Measurements from ENCODE around the gene CST4.

CST4 gene

DNA sequence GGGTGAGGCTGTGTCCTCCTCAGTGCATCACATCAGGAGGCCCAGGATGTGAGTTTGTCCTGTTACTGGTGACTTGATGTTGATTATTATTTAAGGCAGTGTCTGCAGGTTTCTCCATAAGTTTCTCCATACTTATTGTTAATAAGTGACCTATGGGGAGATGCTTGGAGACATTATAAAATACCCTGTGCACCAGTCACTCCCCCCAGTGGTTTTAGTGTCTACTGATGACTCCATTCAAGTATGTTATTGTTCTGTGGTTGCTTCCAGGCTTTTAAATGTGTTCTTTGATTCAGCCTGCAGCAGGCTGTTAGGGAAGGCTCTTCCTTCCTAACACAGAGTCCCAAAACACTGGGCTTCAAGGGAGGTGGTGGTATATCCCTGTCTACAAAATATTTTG is 36.5 kb downstream of the CST4 start:
- Histone ChIP-seq H3K36me3 (no peaks in the 10 kb centered on the region), H3K27me3 (ENCODE audit: insufficient read depth, low read depth, severe bottlenecking) (no peaks in the 10 kb centered on the region), H3K9me3 (ENCODE audit: severe bottlenecking) (no peaks in the 10 kb centered on the region), H3K27ac (no peak overlapping the region), H3K4me3 (ENCODE audit: low read depth, low read length) (no peak overlapping the region)
- TF ChIP-seq, protein P1, sequence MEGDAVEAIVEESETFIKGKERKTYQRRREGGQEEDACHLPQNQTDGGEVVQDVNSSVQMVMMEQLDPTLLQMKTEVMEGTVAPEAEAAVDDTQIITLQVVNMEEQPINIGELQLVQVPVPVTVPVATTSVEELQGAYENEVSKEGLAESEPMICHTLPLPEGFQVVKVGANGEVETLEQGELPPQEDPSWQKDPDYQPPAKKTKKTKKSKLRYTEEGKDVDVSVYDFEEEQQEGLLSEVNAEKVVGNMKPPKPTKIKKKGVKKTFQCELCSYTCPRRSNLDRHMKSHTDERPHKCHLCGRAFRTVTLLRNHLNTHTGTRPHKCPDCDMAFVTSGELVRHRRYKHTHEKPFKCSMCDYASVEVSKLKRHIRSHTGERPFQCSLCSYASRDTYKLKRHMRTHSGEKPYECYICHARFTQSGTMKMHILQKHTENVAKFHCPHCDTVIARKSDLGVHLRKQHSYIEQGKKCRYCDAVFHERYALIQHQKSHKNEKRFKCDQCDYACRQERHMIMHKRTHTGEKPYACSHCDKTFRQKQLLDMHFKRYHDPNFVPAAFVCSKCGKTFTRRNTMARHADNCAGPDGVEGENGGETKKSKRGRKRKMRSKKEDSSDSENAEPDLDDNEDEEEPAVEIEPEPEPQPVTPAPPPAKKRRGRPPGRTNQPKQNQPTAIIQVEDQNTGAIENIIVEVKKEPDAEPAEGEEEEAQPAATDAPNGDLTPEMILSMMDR (IDR thresholded peaks at IDR 0.05; ENCODE audit: low read depth, low read length): no peak
- no peak for DNase-seq

DNA sequence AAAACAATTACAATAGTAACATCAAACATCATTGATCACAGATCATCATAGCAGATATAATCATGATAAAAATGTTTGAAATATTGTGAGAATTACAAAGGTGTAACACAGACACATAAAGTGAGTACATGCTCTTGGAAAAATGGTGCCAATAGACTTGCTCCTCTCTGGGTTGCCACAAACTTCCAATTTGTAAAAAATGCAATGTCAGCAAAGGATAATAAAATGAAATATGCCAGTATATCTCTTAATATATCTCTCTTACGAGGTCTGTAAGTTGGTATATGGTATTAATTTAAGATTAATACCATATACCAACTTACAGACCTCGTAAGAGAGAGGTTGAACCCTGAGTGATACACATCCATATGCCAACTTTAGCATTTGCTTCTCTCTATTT is 37.7 kb downstream of the CST4 start:
- Histone ChIP-seq H3K9me3 (ENCODE audit: severe bottlenecking) (no peaks in the 10 kb centered on the region), H3K27me3 (ENCODE audit: insufficient read depth, low read depth, severe bottlenecking) (no peaks in the 10 kb centered on the region), H3K27ac (no peak overlapping the region), H3K4me3 (ENCODE audit: low read depth, low read length) (no peak overlapping the region), H3K36me3 (no peaks in the 10 kb centered on the region)
- DNase-seq: no peak
- TF ChIP-seq, protein P1 (IDR thresholded peaks at IDR 0.05; ENCODE audit: low read depth, low read length): no peak

DNA sequence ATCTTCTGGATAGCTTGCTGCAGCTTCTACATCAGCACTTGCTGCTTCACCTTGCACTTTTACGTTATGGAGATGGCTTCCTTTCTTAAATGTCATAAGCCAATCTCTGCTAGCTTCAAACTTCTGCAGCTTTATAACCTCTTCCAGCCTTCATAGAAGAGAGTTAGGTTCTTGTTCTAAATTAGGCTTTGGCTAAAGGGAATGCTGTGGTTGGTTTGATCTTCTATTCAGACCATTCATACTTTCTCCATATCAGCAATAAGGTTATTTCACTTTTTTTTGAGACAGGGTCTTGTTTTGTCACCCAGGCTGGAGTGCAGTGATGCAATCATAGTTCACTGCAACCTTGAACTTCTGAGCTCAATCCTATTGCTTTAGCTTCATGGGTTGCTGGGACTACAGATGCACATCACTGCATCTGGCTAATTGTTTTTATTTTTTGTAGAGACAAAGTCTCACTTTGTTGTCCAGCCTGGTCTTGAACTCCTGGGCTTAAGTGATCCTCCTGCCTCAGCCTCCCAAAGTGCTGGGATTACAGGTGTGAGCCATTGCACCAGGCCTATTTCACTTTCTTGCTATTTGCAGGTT is 38.9 kb downstream of the CST4 start:
- no peak for DNase-seq
- Histone ChIP-seq H3K27me3 (ENCODE audit: insufficient read depth, low read depth, severe bottlenecking) (no peaks in the 10 kb centered on the region), H3K9me3 (ENCODE audit: severe bottlenecking) (no peaks in the 10 kb centered on the region), H3K4me3 (ENCODE audit: low read depth, low read length) (no peak overlapping the region), H3K36me3 (no peaks in the 10 kb centered on the region), H3K27ac (no peak overlapping the region)
- TF ChIP-seq, protein P1 (IDR thresholded peaks at IDR 0.05; ENCODE audit: low read depth, low read length): no peak

DNA sequence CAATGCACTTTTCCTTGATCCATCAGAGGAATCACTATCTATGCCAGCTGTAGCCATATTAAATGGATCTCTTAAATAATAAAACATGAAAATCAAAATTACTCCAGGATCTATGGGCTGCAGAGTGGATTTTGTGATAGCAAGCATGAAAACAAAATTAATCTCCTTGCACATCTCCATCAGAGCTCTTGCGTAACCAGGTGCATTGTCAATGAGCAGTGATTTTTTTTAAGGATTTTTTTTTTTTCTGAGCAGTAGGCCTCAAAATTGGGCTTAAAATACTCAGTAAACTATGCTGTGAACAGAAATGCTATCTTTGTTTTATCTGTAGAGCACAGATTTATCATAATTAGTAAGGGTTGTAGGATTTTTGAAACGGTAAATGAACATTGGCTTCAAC is 39.6 kb downstream of the CST4 start:
- no peaks in the 10 kb centered on the region for H3K36me3 ChIP-seq
- no peaks in the 10 kb centered on the region for H3K9me3 ChIP-seq (ENCODE audit: severe bottlenecking)
- H3K4me3 ChIP-seq (ENCODE audit: low read depth, low read length): no peak overlapping the region
- no peak overlapping the region for H3K27ac ChIP-seq
- TF ChIP-seq, protein P1 (IDR thresholded peaks at IDR 0.05; ENCODE audit: low read depth, low read length): no peak
- H3K27me3 ChIP-seq (ENCODE audit: insufficient read depth, low read depth, severe bottlenecking): no peaks in the 10 kb centered on the region
- no peak for DNase-seq

DNA sequence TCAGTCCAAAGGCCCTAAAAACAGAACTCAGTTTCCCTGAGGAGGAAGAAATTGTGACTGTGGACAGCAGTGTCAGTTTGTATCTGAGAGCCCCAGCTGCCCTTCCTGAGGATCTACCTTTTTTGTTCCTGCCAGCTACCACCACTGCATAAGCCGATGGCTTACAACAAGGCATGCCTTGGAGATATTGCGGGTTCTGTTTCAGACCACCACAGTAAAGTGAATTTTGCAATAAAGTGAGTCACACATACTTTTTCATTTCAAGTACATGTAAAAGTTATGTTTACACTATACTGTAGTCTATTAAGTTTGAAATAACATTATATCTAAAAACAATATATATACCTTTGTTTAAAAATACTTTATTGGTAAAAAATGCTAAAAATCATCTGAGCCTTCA is 41.5 kb downstream of the CST4 start:
- no peaks in the 10 kb centered on the region for H3K36me3 ChIP-seq
- no peak for DNase-seq

More for the DNA sequence above, 41.5 kb downstream of the CST4 start:
- no peak overlapping the region for H3K27ac ChIP-seq
- no peak overlapping the region for H3K4me3 ChIP-seq (ENCODE audit: low read depth, low read length)
- no peaks in the 10 kb centered on the region for H3K27me3 ChIP-seq (ENCODE audit: insufficient read depth, low read depth, severe bottlenecking)
- TF ChIP-seq, protein P1 (IDR thresholded peaks at IDR 0.05; ENCODE audit: low read depth, low read length): no peak
- H3K9me3 ChIP-seq (ENCODE audit: severe bottlenecking): no peaks in the 10 kb centered on the region
